ENCODE results near the gene TNIK. TPM values are rescaled to one million over a fixed set of nuclear protein-coding genes. Genes with fewer than 3 reads are reported as not detected.

The TNIK gene
- total and polyA plus RNA-seq, 4 donors, result 3.7 to 9.8 (median 5.2) TPM

DNA sequence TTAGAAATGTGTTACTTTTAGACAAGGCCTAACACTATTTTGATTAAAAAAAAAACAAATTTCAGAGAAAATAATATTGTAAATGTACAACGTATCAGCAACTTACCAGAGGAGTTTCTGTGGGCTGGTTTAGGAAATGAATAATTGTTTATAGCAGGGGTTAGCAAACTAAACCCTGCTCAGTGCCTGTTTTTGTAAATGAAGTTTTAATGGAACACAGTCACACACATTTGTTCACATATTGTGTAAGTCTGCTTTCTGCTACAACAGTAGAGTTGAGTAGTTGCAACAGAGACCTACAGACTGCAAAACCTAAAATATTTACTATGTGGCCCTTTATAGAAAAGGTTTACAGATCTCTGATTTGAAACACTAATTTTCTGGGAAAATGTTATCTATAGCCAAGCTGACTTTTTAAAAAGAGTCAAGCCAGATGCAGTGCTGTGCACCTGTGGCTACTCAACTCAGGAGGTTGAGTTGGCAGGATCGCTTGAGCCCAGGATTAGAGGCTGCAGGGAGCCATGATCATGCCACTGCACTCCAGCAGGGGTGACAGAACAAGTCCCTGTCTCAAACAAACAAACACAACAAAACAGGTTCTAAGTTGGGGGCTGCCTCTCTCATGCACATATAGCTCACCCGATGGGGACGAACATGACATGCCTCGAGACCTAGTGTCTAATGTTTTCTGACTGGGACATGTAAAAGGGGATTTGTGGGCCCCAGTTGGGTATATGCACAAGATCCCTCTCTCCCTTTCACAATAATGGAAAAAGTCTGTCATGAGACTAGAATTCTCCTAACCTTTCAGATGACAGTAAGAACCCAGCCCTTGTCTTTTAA lies 182.5 kb downstream of the TNIK start:
- DNase-seq (ENCODE audit: low spot score), result no peak
- TF ChIP-seq YY1 (IDR thresholded peaks at IDR 0.05) (no peak), JUND (IDR thresholded peaks at IDR 0.05) (no peak), NR2F2 (IDR thresholded peaks at IDR 0.05) (no peak), GABPA (IDR thresholded peaks at IDR 0.05 in 1 of 2, conservative IDR thresholded peaks at IDR 0.05 in 1 of 2) (no peak), FOXA2 (IDR thresholded peaks at IDR 0.05) (no peak), HNF4A (conservative IDR thresholded peaks at IDR 0.05) (no peak), FOXA1 (IDR thresholded peaks at IDR 0.05) (no peak)
- TF ChIP-seq, protein P1, sequence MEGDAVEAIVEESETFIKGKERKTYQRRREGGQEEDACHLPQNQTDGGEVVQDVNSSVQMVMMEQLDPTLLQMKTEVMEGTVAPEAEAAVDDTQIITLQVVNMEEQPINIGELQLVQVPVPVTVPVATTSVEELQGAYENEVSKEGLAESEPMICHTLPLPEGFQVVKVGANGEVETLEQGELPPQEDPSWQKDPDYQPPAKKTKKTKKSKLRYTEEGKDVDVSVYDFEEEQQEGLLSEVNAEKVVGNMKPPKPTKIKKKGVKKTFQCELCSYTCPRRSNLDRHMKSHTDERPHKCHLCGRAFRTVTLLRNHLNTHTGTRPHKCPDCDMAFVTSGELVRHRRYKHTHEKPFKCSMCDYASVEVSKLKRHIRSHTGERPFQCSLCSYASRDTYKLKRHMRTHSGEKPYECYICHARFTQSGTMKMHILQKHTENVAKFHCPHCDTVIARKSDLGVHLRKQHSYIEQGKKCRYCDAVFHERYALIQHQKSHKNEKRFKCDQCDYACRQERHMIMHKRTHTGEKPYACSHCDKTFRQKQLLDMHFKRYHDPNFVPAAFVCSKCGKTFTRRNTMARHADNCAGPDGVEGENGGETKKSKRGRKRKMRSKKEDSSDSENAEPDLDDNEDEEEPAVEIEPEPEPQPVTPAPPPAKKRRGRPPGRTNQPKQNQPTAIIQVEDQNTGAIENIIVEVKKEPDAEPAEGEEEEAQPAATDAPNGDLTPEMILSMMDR (IDR thresholded peaks at IDR 0.05; ENCODE audit: low read depth, low read length, missing input control), result no peak
- TF ChIP-seq, protein P2, sequence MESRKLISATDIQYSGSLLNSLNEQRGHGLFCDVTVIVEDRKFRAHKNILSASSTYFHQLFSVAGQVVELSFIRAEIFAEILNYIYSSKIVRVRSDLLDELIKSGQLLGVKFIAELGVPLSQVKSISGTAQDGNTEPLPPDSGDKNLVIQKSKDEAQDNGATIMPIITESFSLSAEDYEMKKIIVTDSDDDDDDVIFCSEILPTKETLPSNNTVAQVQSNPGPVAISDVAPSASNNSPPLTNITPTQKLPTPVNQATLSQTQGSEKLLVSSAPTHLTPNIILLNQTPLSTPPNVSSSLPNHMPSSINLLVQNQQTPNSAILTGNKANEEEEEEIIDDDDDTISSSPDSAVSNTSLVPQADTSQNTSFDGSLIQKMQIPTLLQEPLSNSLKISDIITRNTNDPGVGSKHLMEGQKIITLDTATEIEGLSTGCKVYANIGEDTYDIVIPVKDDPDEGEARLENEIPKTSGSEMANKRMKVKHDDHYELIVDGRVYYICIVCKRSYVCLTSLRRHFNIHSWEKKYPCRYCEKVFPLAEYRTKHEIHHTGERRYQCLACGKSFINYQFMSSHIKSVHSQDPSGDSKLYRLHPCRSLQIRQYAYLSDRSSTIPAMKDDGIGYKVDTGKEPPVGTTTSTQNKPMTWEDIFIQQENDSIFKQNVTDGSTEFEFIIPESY (IDR thresholded peaks at IDR 0.05), result no peak
- TF ChIP-seq, protein P3, sequence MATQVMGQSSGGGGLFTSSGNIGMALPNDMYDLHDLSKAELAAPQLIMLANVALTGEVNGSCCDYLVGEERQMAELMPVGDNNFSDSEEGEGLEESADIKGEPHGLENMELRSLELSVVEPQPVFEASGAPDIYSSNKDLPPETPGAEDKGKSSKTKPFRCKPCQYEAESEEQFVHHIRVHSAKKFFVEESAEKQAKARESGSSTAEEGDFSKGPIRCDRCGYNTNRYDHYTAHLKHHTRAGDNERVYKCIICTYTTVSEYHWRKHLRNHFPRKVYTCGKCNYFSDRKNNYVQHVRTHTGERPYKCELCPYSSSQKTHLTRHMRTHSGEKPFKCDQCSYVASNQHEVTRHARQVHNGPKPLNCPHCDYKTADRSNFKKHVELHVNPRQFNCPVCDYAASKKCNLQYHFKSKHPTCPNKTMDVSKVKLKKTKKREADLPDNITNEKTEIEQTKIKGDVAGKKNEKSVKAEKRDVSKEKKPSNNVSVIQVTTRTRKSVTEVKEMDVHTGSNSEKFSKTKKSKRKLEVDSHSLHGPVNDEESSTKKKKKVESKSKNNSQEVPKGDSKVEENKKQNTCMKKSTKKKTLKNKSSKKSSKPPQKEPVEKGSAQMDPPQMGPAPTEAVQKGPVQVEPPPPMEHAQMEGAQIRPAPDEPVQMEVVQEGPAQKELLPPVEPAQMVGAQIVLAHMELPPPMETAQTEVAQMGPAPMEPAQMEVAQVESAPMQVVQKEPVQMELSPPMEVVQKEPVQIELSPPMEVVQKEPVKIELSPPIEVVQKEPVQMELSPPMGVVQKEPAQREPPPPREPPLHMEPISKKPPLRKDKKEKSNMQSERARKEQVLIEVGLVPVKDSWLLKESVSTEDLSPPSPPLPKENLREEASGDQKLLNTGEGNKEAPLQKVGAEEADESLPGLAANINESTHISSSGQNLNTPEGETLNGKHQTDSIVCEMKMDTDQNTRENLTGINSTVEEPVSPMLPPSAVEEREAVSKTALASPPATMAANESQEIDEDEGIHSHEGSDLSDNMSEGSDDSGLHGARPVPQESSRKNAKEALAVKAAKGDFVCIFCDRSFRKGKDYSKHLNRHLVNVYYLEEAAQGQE (IDR thresholded peaks at IDR 0.05), result no peak
- TF ChIP-seq, protein P4, sequence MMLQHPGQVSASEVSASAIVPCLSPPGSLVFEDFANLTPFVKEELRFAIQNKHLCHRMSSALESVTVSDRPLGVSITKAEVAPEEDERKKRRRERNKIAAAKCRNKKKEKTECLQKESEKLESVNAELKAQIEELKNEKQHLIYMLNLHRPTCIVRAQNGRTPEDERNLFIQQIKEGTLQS (IDR thresholded peaks at IDR 0.05), result no peak
- Histone ChIP-seq H3K9ac (ENCODE audit: low read depth in 1 of 2, low read length in 2 of 2) (no peak overlapping the region), H3K36me3 (ENCODE audit: control insufficient read depth in 4 of 4, insufficient read depth in 3 of 4, low read depth in 1 of 4, low read length in 3 of 4) (no peaks in the 10 kb centered on the region), H3K9me3 (ENCODE audit: control insufficient read depth in 4 of 4, low read length in 3 of 4) (no peaks in the 10 kb centered on the region), H3K4me1 (ENCODE audit: control insufficient read depth in 4 of 4, insufficient read depth in 4 of 4, low read length in 3 of 4) (peaks cover 2 to 11% (median 4%) of the 10 kb centered on the region in 4 donors), H3K4me3 (ENCODE audit: low read depth in 1 of 3, low read length in 3 of 3) (no peak overlapping the region), H3K27ac (ENCODE audit: low read depth in 1 of 2, low read length in 2 of 2) (no peak overlapping the region), H3K27me3 (ENCODE audit: control insufficient read depth in 4 of 4, insufficient read depth in 4 of 4, low read length in 3 of 4) (no peaks in the 10 kb centered on the region)
- 86% methylated on average over 5 of the region's 5 CpGs for WGBS

DNA sequence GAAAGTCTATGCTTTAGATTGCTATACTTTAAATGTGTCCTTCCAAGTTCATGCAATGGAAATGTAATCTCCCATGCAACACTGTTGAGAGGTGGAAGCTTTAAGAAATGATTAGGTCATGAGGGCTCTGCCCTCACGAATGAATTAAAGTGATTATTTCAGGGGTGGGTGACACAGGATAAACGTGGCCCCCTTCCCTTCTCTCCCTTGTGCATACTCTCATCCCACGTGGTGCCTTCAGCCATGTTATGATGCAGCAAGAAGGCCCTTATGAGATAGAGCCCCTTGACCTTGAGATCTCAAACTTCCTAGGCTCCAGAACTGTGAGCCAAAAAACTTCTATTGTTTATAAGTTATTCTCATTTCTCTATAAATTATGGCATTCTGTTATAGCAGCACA lies 183.3 kb downstream of the TNIK start:
- no peaks in the 10 kb centered on the region for H3K27me3 ChIP-seq (ENCODE audit: control insufficient read depth in 4 of 4, insufficient read depth in 4 of 4, low read length in 3 of 4)
- TF ChIP-seq SP1 (IDR thresholded peaks at IDR 0.05) (no peak), TAF1 (conservative IDR thresholded peaks at IDR 0.05) (no peak), RXRA (IDR thresholded peaks at IDR 0.05) (no peak), HNF4A (conservative IDR thresholded peaks at IDR 0.05) (no peak)
- 72% methylated on average over 3 of the region's 3 CpGs for WGBS
- H3K4me1 ChIP-seq (ENCODE audit: control insufficient read depth in 4 of 4, insufficient read depth in 4 of 4, low read length in 3 of 4), result peaks cover 2 to 11% (median 4%) of the 10 kb centered on the region in 4 donors
- no peak overlapping the region for H3K9ac ChIP-seq (ENCODE audit: low read depth in 1 of 2, low read length in 2 of 2)
- DNase-seq (ENCODE audit: low spot score), result no peak
- no peaks in the 10 kb centered on the region for H3K36me3 ChIP-seq (ENCODE audit: control insufficient read depth in 4 of 4, insufficient read depth in 3 of 4, low read depth in 1 of 4, low read length in 3 of 4)
- H3K4me3 ChIP-seq (ENCODE audit: low read depth in 1 of 3, low read length in 3 of 3), result no peak overlapping the region
- no peaks in the 10 kb centered on the region for H3K9me3 ChIP-seq (ENCODE audit: control insufficient read depth in 4 of 4, low read length in 3 of 4)
- no peak overlapping the region for H3K27ac ChIP-seq (ENCODE audit: low read depth in 1 of 2, low read length in 2 of 2)
